ENCODE data around the gene PGAP3.
A peak's percentile ranks its signal among the peaks of the same experiment; 100 is the strongest.

Gene PGAP3, protein sequence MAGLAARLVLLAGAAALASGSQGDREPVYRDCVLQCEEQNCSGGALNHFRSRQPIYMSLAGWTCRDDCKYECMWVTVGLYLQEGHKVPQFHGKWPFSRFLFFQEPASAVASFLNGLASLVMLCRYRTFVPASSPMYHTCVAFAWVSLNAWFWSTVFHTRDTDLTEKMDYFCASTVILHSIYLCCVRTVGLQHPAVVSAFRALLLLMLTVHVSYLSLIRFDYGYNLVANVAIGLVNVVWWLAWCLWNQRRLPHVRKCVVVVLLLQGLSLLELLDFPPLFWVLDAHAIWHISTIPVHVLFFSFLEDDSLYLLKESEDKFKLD

DNA sequence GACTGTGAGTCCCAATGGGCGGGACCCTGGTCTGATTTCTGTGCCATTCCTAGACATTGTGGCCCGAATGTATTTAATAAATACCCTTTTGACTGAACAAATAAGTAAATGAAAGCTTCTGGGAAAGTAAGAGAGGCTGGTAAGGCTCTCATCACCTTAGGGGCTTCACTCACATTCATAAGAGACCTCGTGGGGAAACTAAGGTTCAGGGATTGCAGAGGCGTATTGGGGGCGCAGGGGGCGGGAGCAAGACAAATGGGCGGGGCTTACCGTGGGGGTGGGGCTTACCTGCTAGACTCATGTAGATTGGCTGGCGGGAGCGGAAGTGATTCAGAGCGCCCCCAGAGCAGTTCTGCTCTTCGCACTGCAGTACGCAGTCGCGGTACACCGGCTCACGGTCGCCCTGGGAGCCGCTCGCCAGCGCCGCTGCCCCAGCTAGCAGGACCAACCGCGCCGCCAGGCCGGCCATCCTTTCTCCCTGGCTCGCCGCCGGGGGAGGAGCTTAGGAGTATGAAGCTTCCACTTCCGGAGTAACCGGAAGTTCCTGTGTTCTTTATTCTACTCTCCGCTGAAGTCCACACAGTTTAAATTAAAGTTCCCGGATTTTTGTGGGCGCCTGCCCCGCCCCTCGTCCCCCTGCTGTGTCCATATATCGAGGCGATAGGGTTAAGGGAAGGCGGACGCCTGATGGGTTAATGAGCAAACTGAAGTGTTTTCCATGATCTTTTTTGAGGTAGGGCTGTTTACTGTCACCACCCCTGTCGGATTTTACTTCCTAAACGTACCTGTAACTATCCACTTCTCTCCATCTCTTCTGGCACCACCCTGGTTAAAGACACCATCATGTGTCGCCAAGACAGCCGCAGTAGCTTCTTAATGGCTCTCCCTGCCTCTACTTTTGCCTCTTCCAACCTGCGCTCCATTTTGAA lies at the start of gene PGAP3:
Gene PGAP3, minus strand, starts transcription at position 512 of the 929 bp plus-strand sequence. Its CDS starts 43 bp downstream, at position 469.
- peak within 1 kb of the TSS; percentile 99 for H3K27ac ChIP-seq
- H3K9me3 ChIP-seq (ENCODE audit: severe bottlenecking): no peaks in the 10 kb centered on the region
- peak; percentile 94 for DNase-seq
- H3K36me3 ChIP-seq: peaks cover 23% of the 10 kb centered on the region
- TF ChIP-seq, protein P1, sequence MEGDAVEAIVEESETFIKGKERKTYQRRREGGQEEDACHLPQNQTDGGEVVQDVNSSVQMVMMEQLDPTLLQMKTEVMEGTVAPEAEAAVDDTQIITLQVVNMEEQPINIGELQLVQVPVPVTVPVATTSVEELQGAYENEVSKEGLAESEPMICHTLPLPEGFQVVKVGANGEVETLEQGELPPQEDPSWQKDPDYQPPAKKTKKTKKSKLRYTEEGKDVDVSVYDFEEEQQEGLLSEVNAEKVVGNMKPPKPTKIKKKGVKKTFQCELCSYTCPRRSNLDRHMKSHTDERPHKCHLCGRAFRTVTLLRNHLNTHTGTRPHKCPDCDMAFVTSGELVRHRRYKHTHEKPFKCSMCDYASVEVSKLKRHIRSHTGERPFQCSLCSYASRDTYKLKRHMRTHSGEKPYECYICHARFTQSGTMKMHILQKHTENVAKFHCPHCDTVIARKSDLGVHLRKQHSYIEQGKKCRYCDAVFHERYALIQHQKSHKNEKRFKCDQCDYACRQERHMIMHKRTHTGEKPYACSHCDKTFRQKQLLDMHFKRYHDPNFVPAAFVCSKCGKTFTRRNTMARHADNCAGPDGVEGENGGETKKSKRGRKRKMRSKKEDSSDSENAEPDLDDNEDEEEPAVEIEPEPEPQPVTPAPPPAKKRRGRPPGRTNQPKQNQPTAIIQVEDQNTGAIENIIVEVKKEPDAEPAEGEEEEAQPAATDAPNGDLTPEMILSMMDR (IDR thresholded peaks at IDR 0.05; ENCODE audit: low read depth, low read length): 0 out of 2 replicates have a peak, but pooled peaks have one; percentile 17
- peak within 1 kb of the TSS; percentile 66 for H3K4me3 ChIP-seq (ENCODE audit: low read depth, low read length)
- H3K27me3 ChIP-seq (ENCODE audit: insufficient read depth, low read depth, severe bottlenecking): no peaks in the 10 kb centered on the region

DNA sequence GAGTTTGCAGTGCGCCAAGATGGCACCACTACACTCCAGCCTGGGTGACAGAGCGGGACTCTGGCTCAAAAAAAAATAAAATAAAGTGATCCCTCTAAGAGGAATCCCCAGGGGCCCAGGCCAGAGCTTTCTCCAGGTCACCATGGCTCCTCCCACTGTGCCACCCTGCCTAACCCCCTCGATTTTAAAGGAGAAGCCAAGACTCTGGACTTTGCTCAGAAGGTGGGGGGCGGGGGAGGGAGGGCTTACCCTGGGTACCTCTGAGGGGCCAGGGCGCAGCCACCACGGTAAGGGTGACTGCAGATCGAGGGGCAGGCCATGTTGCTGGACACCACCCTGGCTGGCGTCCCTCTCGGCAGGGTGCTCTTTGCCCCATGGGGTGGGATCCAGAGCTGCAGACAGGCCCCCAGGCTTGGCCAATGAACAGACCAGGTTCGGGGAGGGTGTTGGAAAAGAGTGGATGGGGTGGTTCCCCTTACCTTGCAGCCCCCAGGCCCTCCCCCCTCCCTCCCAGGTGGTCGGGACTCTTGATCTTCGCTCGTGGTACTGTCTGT lies 49.4 kb upstream of the PGAP3 start:
- no peaks in the 10 kb centered on the region for H3K27me3 ChIP-seq (ENCODE audit: insufficient read depth, low read depth, severe bottlenecking)
- TF ChIP-seq, protein P1 (IDR thresholded peaks at IDR 0.05; ENCODE audit: low read depth, low read length): no peak
- H3K27ac ChIP-seq: no peak overlapping the region
- no peaks in the 10 kb centered on the region for H3K36me3 ChIP-seq
- H3K4me3 ChIP-seq (ENCODE audit: low read depth, low read length): no peak overlapping the region
- no peaks in the 10 kb centered on the region for H3K9me3 ChIP-seq (ENCODE audit: severe bottlenecking)
- DNase-seq: no peak

DNA sequence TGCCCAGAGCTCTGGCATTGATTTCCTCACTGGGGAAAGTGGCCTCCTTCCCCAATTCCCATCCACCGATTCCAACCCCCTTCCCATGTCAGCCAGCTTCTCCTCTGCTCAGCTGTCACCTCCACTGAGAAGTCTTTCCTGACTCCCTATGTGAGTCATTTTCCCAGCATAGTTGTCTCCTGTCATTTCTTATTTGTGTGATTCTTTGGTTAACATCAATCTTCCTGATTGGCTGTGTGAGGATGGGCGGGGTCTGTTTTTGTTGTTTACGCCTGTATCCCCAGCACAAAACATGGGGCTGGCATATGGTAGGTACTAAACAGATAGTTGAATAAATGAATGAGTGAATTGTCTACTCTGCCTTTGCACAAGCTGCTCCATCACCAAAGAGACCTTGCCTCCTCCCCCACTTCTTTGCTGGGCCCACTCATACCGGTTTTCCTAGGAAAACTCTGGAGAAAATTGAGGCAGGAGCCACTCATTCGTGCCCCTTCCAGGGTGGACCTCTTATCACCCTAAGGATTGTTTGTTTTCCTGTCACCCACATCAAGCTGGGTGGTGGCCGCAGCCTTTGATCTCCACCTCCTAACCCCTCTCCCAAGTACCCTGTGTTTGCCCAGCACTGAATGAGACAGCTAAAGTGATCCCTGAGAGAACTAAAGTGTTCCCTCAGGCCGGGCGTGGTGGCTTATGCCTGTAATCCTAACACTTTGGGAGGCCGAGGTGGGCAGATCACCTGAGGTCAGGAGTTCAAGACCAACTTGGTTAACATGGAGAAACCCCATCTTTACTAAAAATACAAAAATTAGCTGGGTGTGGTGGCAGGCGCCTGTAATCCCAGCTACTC lies 48.7 kb upstream of the PGAP3 start:
- no peak overlapping the region for H3K27ac ChIP-seq
- H3K4me3 ChIP-seq (ENCODE audit: low read depth, low read length): no peak overlapping the region
- H3K36me3 ChIP-seq: no peaks in the 10 kb centered on the region
- no peaks in the 10 kb centered on the region for H3K9me3 ChIP-seq (ENCODE audit: severe bottlenecking)
- no peak for DNase-seq
- TF ChIP-seq, protein P1 (IDR thresholded peaks at IDR 0.05; ENCODE audit: low read depth, low read length): no peak
- no peaks in the 10 kb centered on the region for H3K27me3 ChIP-seq (ENCODE audit: insufficient read depth, low read depth, severe bottlenecking)

DNA sequence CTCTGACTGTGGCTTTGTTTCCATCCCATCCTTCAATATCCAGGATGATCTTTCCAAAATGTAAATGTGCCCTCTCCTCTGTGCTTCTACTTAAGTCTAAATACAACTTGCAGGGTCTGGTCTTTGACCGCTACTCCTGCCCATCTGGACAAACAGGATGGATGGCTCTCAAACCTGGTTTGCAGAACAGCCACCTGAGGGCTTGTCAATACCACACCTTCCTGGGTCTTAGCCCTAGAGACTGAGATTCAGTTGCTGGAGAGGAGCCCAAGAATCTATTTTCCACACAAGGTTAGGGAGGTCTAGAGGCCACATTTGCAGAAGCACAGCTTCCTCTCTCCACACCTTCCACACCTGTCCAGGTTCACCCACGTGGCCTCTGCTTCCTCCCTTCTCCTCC lies 48.0 kb upstream of the PGAP3 start:
- no peak for DNase-seq

DNA sequence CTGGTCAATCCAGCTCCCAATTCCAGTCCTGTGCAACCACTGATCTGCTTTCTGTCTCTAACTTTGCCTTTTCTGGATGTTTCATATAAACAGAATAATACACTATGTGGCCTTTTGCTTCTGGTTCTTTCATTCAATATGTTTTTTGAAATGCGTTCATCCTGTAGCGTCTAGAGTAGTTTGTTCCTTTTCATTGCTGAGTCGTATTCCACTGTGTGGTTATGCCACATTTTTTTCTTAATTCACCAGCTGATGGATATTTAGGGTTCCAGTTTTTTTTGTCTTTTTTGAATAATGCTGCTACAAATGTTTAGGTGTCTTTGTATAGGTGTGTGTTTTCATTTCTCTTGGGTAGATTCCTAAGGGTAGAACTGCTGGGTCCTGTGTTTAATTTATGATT lies 44.7 kb upstream of the PGAP3 start:
- TF ChIP-seq, protein P1 (IDR thresholded peaks at IDR 0.05; ENCODE audit: low read depth, low read length): no peak
- DNase-seq: no peak
- Histone ChIP-seq H3K4me3 (ENCODE audit: low read depth, low read length) (no peak overlapping the region), H3K27me3 (ENCODE audit: insufficient read depth, low read depth, severe bottlenecking) (no peaks in the 10 kb centered on the region), H3K27ac (no peak overlapping the region), H3K9me3 (ENCODE audit: severe bottlenecking) (no peaks in the 10 kb centered on the region), H3K36me3 (peaks cover 18% of the 10 kb centered on the region)

More for the DNA sequence above, 48.0 kb upstream of the PGAP3 start:
- no peaks in the 10 kb centered on the region for H3K27me3 ChIP-seq (ENCODE audit: insufficient read depth, low read depth, severe bottlenecking)
- H3K9me3 ChIP-seq (ENCODE audit: severe bottlenecking): no peaks in the 10 kb centered on the region
- no peaks in the 10 kb centered on the region for H3K36me3 ChIP-seq
- TF ChIP-seq, protein P1 (IDR thresholded peaks at IDR 0.05; ENCODE audit: low read depth, low read length): no peak
- no peak overlapping the region for H3K4me3 ChIP-seq (ENCODE audit: low read depth, low read length)
- no peak overlapping the region for H3K27ac ChIP-seq

Data from WERI-Rb-1 (cell line).